NCI-H2196 treated with DMSO at 0.1 percent for 48 hours (cell line): ENCODE data around the gene ST3GAL5.

Source experiments
- DNase-seq: peaks from one replicate; lab custom pipeline; 2025; ENCODE audit not compliant: unreplicated experiment; lab: John Stamatoyannopoulos, UW

Gene ST3GAL5

DNA sequence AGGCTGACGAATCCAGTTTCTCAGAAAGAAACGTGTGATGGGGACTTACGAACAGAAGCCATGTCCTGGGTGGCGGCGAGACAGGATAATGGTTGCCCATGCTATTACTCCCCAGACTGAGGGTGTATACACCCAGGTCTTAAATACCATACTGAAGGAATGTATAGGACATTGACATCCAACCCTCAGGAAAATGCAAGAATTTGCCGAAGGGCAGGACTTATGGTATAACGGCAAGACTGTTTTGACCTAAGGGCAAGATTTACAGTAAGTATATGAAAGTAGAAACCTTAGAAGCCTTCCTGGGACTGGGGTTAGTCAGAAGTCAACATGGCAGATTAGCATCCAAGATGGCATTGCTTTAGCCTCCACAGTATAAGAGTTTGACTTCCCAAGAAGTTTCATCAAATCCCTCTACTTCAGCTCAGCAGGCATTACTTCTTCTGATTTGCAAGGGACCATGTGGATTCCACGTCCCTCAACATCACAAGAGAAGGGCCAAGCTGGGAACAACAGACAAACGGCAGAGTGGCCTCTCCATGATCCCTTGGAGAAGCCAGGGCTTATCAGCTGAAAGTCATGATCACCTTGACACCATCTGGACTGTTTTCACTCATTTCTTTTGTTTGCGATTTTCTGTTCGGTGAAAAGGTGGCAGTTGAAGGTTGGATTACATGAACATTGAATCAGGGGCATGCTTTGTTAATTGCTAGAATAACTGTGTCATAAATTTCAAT, 21.1 kb downstream of the ST3GAL5 start:
- DNase-seq: no peak

- no peak for DNase-seq
Measured at GRCh38 chr2:85867121-85867520, 21.7 kb downstream of the ST3GAL5 start.

DNA sequence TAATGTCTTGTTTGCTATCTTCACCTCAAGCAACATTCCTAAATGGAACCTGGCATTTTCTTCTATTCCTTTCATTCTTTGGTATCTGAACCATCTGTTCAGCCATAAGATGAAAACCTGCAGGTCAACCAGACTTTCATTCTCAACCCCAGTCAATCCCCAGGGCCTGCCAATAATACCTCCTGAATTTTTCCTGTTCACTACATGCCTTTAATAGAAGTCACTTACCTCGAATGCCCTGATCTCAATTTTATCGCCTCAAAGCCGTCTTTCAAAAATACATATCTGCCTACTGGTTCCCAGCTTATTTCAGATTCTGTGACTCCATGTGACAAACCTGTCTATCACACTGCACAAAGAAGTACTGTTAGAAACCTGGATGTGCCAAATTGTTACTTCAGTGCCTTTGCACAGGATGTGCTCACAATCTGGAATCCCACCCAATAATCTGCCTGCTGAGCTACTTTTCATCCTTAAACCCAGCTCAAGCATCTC, 22.6 kb downstream of the ST3GAL5 start:
- no peak for DNase-seq

GRCh38 chr2:85865539-85866164, 23.1 kb downstream of the ST3GAL5 start:
- no peak for DNase-seq

DNA sequence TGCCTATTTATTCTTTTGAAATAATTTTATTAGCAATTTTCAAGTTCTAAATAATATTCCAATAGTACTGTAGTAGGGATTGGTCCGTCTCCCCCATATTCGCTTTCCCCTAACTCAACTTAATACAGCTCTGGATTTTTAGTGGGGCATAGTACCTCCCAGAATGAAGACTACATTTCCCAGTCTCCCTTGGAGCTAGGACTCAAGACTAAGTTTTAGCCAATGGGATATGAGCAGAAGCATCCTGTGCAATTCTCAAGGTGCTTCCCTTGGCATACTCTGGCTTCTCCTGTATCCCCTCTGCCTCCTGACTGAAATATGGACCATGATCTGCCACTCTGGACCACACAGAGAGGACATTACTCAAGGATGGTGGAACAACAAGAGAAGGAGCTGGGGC, 24.1 kb downstream of the ST3GAL5 start:
- DNase-seq: no peak

GRCh38 chr2:85862426-85862825, 26.4 kb downstream of the ST3GAL5 start:
- DNase-seq: no peak

DNA sequence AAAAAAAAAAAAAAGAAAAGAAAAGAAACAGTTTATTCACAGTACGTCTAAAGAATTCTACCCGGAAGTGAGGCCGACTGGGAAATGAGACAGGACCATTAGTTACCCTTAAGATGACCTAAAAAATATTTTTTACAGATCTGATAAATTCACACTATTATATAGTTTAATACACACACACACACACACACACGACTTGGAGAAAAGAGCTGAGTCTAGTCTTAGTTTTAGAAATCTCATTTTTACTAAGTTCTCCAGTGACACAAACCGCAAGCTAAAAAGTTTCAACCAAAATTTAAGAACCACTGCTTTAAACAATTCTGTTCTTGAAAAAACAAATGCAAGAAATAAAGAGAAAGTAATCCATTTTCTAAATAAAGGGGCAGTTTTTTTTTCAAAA, 27.1 kb downstream of the ST3GAL5 start:
- no peak for DNase-seq

GRCh38 chr2:85861180-85861579, 27.6 kb downstream of the ST3GAL5 start:
- DNase-seq: no peak

GRCh38 chr2:85858841-85859240, 29.9 kb downstream of the ST3GAL5 start:
- no peak for DNase-seq

DNA sequence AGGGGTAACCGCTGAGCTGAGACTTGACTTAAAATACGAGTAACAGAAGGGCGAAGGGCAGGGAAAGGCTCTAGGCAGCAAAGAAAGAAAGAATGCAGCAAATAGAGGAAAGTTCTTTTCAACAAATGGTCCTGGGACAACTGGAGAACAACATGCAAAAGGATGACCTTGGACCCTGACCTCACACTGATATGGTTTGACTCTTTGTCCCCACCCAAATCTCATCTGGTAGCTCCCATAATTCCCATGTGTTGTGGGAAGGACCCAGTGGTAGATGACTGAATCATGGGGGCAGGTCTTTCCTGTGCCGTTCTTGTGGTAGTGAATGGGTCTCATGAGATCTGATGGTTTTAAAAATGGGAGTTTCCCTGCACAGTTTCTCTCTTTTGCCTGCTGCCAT, 33.9 kb downstream of the ST3GAL5 start:
- DNase-seq: no peak

GRCh38 chr2:85854166-85854509, 34.7 kb downstream of the ST3GAL5 start:
- no peak for DNase-seq

GRCh38 chr2:85853499-85854165, 35.2 kb downstream of the ST3GAL5 start:
- no peak for DNase-seq

DNA sequence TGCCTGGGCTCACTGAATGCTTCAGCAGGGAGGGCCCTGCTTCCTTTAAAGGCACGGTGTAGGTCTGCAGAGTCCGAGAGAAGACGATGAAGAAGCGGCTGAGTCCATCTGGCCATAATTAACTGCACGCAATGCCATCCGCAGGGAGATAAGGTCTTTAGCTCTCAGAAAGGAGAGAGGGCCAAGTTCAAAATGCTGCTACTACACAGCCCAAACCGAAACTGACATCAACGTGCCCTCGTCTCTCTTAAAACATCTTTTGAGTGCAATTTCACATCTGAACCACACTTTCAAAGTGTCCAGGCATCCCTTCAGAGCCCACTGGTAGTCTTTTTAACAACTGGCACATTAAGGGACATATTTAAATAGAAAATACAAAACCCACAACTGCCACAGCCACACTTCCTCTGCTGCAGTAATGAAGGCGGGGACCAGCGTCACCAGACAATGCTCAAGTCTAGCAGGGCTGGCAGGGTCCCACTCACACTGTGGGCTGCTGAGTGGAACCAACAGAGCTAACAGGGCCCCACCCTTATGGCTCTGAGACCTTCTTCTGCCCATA, 35.8 kb downstream of the ST3GAL5 start:
- DNase-seq: no peak

GRCh38 chr2:85852152-85852840, 36.5 kb downstream of the ST3GAL5 start:
- no peak for DNase-seq

- no peak for DNase-seq
Measured at GRCh38 chr2:85851253-85852151, 37.3 kb downstream of the ST3GAL5 start.

DNA sequence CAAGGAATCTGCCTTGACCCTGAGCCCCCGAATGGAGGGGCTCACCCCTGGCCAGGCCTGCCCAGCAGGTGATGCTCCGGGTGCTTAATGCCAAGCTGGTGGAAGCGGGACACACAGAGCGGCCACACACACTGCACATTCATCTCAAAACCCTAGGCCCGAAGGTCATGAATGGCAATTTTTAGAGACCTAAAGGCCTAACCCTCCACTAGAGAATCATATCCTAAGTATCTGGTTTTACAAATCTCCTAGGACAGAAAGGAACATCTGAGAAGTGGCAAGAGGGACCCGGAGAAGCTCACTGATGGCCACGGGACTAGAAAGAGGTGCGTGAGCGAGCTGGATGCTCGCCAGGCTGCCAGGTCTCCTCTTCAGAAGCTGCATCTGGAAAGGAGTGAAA, 38.3 kb downstream of the ST3GAL5 start:
- no peak for DNase-seq

GRCh38 chr2:85847051-85847588, 41.7 kb downstream of the ST3GAL5 start:
- DNase-seq: no peak

DNA sequence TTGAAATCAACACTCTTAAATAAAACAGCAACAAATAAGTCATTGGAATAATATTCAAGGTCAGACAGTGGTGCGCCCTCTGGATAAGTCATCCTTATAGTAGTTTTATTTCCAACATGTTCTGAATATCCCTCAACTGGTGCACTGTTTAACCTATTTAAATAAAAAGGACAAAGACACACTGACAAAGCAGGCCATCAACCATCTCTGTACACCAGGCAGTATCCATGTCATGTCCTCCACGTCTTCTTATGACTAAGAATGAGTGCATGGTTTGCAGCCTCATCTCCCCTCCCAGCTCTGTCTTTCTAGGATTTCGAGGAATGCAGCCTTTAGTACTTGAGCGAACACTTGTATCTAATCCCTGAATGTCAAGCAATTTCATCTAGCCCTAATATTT, 42.4 kb downstream of the ST3GAL5 start:
- DNase-seq: no peak

DNA sequence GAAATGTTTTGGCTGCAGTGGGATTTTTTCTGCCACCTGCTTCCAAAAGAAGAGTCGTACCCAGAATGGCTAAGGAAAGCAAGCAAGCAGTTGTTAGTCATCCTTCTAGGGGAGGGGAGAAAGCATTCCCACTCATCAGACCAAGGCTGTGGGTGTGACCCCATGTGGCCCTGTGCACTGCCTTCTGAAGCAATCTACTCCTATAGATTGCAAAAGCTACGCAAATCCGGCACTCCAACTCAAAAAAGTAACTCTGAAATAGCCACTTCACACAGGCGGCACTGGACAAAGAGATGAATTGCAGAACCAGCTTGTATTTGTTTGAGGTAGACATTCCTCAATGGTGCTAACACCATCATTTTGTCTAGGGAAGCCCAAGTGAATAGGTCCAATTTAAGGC, 44.3 kb downstream of the ST3GAL5 start:
- no peak for DNase-seq

DNA sequence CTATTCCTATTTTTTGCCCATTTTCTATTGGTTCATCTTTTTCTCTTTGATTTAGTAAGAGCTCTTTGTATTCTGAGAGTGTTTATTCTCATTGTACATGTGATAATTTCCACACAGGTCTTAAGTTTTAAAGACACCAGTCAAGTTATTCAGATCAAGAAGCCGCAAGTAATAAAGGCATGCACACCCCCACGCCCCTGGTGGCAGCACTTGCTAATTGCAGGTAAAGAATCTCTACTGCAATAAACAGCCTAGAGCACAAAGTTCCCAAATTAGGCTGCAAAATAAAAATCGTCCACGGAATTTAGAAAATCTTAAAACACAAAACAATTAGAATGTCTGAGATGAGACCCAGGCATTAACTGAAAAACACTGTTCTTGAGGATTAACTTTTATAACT, 45.2 kb downstream of the ST3GAL5 start:
- no peak for DNase-seq
